ENCODE data around the gene BHLHE40.

- TF ChIP-seq CTCF (IDR thresholded peaks at IDR 0.05; ENCODE audit: insufficient read depth, low read length, poor library complexity, severe bottlenecking) = no peak
- no peak for TF ChIP-seq EZH2phosphoT487 (conservative IDR thresholded peaks at IDR 0.05; ENCODE audit: low read length)
Measured at GRCh38 chr3:4949004-4949403, 30.2 kb upstream of the BHLHE40 start.
